MCF 10A (cell line): ENCODE measurements around the gene INAFM2. TPM values are rescaled to one million over a fixed set of nuclear protein-coding genes. Genes with fewer than 3 reads are reported as not detected.

ENCODE experiments used
- BruUV-seq: library from RNA; stranded (reverse); fragments of 400-500 nt; replicated peaks from 2 replicates; lab custom pipeline; 2021; lab: Mats Ljungman, UMichigan
- CTCF ChIA-PET: fragments of 300-600 bp; sonication (Branson Sonifier 250); formaldehyde crosslinking; extraction: SDS; loops from one replicate; lab custom pipeline; 2021; ENCODE audit warnings: antibody characterized with exemption, inconsistent platforms; lab: Yijun Ruan, JAX
- POLR2A ChIA-PET: fragments of 300-600, 350-650 bp; sonication (Branson Sonifier 250); formaldehyde crosslinking; extraction: SDS; loops from one replicate; lab custom pipeline; 2020; ENCODE audit warnings: antibody characterized with exemption, inconsistent platforms; lab: Yijun Ruan, JAX
- DNase-seq: peaks from one replicate; pipeline ENCODE4 v3.0.0-alpha.2; 2018; ENCODE audit not compliant: unreplicated experiment
- H3K27ac Mint-ChIP-seq: one replicate; pipeline ENCODE4 v1.8.0; 2022; ENCODE audit warnings: mild to moderate bottlenecking, low read depth, mixed read lengths; ENCODE audit not compliant: unreplicated experiment
- H3K27me3 Mint-ChIP-seq: one replicate; pipeline ENCODE4 v1.8.0; 2022; ENCODE audit warnings: mixed read lengths; ENCODE audit not compliant: insufficient read depth, unreplicated experiment
- H3K36me3 Mint-ChIP-seq: one replicate; pipeline ENCODE4 v1.8.0; 2022; ENCODE audit warnings: mild to moderate bottlenecking, moderate library complexity, mixed read lengths; ENCODE audit not compliant: insufficient read depth, unreplicated experiment
- H3K4me1 Mint-ChIP-seq: one replicate; pipeline ENCODE4 v1.8.0; 2022; ENCODE audit warnings: mixed read lengths; ENCODE audit not compliant: insufficient read depth, unreplicated experiment
- H3K4me3 Mint-ChIP-seq: one replicate; pipeline ENCODE4 v1.8.0; 2022; ENCODE audit warnings: mild to moderate bottlenecking, moderate library complexity, mixed read lengths; ENCODE audit not compliant: unreplicated experiment
- H3K9me3 Mint-ChIP-seq: one replicate; pipeline ENCODE4 v1.8.0; 2022; ENCODE audit warnings: mixed read lengths; ENCODE audit not compliant: unreplicated experiment
- intact Hi-C: fragments of 100-400 bp; cut with micrococcal nuclease; formaldehyde crosslinking; loops from 2 replicates; pipeline ENCODE4 v1.14.1; 2022
- total RNA-seq: library from RNA; stranded (reverse); gene quantifications from 2 replicates; pipeline ENCODE4 v1.2.3, GENCODE V29; 2022
- TF ChIP-seq, protein P1 (sequence below): fragments of 200-600 bp; IDR thresholded peaks from one replicate; pipeline ENCODE4 v1.8.0; 2022; ENCODE audit warnings: antibody characterized with exemption, mild to moderate bottlenecking; ENCODE audit not compliant: unreplicated experiment

INAFM2 gene
- total RNA-seq, 1 experiment from 2014 or later: 15.7 TPM

DNA sequence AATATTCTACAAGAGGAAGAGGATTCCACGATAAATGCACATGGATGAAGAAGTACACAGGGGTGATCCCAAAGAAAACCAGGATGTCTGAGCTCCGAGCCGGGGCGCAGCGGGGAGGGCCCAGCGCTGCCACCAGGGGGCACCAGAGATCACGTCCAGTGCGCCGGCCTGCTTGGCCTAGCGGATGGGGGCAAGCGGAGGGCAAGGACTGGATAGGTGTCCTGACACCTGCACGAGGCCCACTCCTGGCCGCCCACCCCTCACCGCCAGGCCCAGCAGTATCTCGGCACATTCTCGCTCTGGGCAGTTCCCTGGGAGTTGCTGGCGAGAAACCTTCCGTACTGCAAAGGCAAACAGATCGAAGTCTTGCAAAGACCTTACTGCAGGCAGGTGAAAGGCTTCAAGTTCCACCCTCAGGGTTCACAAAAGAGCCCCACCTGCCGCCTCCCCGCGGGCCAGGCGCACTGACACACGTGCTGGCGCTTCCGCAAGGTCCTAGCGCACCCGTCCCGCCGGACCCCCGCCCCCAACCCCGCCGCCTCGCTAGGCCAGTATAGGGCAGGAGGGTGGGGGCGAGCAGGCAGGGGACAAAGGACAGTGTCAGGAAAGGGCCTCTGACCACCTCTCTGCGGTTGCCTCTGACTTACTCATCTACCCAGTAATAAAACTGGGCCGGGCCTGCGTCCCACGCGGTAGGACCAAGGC, 43.9 kb upstream of the INAFM2 start:
- H3K27ac Mint-ChIP-seq: no peak overlapping the region
- CTCF ChIA-PET: interaction anchor here (0.6 to 14.7 kb wide), 45 partner anchors 9 to 1128 kb away, joined by 3 to 657 read pairs (median 5); partner anchors contain the start of genes CCDC32, CCDC9B, IVD and PLCB2
- H3K9me3 Mint-ChIP-seq: no peaks in the 10 kb centered on the region
- no peaks in the 10 kb centered on the region for H3K4me1 Mint-ChIP-seq
- TF ChIP-seq, protein P1, sequence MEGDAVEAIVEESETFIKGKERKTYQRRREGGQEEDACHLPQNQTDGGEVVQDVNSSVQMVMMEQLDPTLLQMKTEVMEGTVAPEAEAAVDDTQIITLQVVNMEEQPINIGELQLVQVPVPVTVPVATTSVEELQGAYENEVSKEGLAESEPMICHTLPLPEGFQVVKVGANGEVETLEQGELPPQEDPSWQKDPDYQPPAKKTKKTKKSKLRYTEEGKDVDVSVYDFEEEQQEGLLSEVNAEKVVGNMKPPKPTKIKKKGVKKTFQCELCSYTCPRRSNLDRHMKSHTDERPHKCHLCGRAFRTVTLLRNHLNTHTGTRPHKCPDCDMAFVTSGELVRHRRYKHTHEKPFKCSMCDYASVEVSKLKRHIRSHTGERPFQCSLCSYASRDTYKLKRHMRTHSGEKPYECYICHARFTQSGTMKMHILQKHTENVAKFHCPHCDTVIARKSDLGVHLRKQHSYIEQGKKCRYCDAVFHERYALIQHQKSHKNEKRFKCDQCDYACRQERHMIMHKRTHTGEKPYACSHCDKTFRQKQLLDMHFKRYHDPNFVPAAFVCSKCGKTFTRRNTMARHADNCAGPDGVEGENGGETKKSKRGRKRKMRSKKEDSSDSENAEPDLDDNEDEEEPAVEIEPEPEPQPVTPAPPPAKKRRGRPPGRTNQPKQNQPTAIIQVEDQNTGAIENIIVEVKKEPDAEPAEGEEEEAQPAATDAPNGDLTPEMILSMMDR: peak; percentile 93
- H3K4me3 Mint-ChIP-seq: no peak overlapping the region
- POLR2A ChIA-PET: interaction anchor here (0.7 to 2.1 kb wide), 10 partner anchors 38 to 233 kb away, joined by 3 to 11 read pairs (median 4); partner anchors contain the start of genes CCDC9B and IVD
- intact Hi-C loops: loop anchor here (1.0 to 10.0 kb wide), 5 partner anchors 31 to 495 kb away; partner anchors contain the start of genes BMF and FSIP1
- peak; percentile 65 for DNase-seq
- no TSS peak for BruUV-seq
- no peaks in the 10 kb centered on the region for H3K27me3 Mint-ChIP-seq
- peaks cover 11% of the 10 kb centered on the region for H3K36me3 Mint-ChIP-seq

DNA sequence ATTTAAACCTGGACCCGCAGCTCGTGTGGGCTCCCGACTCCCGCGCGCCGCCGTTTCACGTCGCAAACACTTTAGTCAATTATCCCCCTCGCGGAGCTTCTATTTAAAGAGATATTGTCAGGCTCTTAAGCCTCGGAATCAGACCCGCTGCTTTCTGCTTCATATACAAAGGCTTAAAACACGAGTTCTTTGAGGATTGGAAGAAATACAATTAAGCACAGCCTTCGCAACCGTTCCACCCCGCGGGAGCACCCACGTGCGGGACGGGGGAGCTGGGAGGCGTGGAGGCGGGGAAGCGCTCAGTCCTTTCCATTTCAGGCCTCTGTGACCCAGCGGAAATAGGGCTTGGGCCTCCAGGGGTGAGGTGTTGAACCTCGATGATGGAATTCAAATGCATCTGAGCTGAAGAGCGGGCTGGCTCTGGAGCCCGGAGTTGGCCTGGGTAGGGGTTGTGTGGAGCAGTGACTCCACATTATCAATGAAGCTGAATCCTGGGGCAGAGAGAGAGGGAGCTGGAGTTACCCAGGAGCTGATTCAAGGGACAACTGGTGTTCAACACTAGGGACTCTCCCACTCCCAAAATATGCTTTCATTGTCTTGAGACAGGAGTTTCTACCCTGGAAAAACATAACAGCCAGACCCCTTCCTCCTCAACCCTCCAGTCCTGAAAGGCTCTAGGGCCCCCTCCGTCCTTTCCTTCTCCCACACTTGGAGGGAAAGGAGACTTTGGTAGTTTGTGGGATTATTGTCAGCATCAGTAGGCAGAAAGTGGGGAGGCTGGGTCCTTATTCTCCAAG, 43.0 kb upstream of the INAFM2 start:
- TF ChIP-seq, protein P1: no peak
- POLR2A ChIA-PET: interaction anchor here (0.7 to 2.1 kb wide), 4 partner anchors 58 to 289 kb away, joined by 3 to 11 read pairs (median 6); partner anchors contain the start of gene RPUSD2
- CTCF ChIA-PET: interaction anchor here (0.6 to 14.7 kb wide), 22 partner anchors 9 to 577 kb away, joined by 3 to 657 read pairs (median 10); partner anchors contain the start of genes CCDC9B, IVD and PLCB2
- H3K27ac Mint-ChIP-seq: no peak overlapping the region
- H3K36me3 Mint-ChIP-seq: peaks cover 6% of the 10 kb centered on the region
- H3K27me3 Mint-ChIP-seq: no peaks in the 10 kb centered on the region
- BruUV-seq: no TSS peak
- H3K9me3 Mint-ChIP-seq: no peaks in the 10 kb centered on the region
- no peak for DNase-seq
- intact Hi-C loops: no loop called here
- H3K4me1 Mint-ChIP-seq: no peaks in the 10 kb centered on the region
- H3K4me3 Mint-ChIP-seq: no peak overlapping the region

DNA sequence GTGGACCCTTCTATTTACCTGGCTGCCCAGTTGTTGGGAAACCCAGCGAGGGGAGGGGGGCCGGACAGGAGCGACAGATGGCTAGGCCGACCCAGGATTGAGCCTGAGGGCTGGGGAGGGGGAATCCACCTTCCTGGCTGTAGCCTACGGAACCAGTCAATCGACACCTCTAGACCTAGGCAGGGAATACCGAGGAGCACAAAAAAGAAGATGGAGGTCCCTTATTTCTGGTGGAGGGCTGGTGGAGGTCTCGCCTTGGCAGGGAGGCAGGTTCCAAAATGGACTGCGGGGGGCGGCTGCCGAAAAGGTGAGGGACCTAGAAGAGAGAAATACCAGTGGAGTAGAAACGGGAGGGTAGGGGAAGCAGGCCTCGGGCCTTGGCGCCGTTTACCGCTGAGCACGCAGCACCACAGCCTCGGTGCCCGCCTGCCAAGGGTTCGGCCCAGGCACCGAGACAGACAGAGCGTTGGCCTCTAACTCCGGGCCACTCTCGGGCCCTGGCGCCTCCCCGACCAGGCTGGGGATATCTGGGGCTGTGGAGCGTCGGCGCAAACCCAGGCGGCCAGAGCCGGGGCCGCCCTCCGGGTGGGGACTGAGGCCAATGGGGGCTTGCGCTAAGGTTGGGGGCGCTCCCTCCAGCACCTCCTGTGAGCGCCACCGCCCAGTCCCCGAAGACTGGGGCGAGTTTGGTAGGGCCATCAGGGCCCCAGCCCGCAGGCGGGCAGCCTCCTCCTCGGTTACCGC, 42.3 kb upstream of the INAFM2 start:
- intact Hi-C loops: no loop called here
- peak overlapping the region; percentile 14 for H3K4me3 Mint-ChIP-seq
- no peak for DNase-seq
- ChIA-PET POLR2A (interaction anchor here (2.1 kb wide), 1 partner anchor 141 kb away, joined by 11 read pairs; no protein-coding TSS in a partner anchor), CTCF (interaction anchor here (0.6 to 14.7 kb wide), 13 partner anchors 8 to 142 kb away, joined by 3 to 657 read pairs (median 15); partner anchors contain the start of genes CCDC9B and PLCB2)
- H3K4me1 Mint-ChIP-seq: no peaks in the 10 kb centered on the region
- H3K27me3 Mint-ChIP-seq: no peaks in the 10 kb centered on the region
- H3K36me3 Mint-ChIP-seq: peaks cover under 1% of the 10 kb centered on the region
- H3K27ac Mint-ChIP-seq: no peak overlapping the region
- no peaks in the 10 kb centered on the region for H3K9me3 Mint-ChIP-seq
- TF ChIP-seq, protein P1: no peak
- no TSS peak for BruUV-seq
